RWPE1 (cell line): Measurements from ENCODE around the gene STOM.
A peak's percentile ranks its signal among the peaks of the same experiment; 100 is the strongest.

Experiments used
- CTCF ChIA-PET: fragments of 350-600 bp; sonication (Branson Sonifier 250); formaldehyde crosslinking; extraction: SDS; loops from one replicate; lab custom pipeline; 2021; lab: Yijun Ruan, JAX
- POLR2A ChIA-PET: fragments of 400-600 bp; formaldehyde crosslinking; extraction: SDS; loops from one replicate; lab custom pipeline; 2020; ENCODE audit warnings: antibody characterized with exemption; ENCODE audit not compliant: low non-redundant PET; lab: Yijun Ruan, JAX
- DNase-seq: peaks from one replicate; pipeline ENCODE4 v3.0.0; 2012; ENCODE audit warnings: low spot score
- H3K27ac ChIP-seq: fragments of 450-650 bp; 2 replicates; pipeline ENCODE4 v1.5.1; 2017
- CTCF ChIP-seq: fragments of 450-650 bp; conservative IDR thresholded peaks from 2 replicates; pipeline ENCODE4 v1.5.1; 2017; ENCODE audit warnings: low read depth, mild to moderate bottlenecking

The STOM gene

DNA sequence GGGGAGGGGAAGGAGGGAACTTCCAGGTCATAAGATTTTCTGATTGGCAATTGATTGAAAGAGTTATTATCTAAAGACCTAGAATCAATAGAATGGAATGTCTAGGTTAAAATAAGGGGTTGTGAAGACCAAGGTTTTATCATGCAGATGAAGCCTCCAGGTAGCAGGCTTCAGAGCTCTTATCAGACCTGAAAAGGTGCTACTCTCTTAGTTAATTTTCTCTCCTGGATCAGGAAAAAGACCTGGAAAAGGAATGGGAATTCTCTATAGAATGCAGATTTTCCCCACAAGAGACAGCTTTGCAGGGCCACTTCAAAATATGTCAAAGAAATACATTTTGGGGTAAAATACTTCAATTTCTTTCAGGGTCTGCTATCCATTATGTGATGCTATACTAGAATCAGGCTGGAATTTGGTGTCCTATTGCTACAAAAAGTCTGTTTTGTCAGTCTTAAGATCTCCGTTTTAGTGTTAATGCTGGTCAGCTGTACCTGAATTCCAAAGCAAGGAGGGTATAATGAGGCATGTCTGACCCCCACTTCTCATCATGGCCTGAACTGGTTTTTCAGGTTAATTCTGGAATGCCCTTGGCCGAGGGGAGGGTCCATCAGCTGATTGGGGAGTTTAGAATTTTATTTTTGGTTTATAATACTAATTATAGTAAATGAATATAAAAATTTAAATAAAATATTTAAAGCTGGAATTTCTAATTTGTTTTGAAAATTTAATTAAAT lies 16.6 kb upstream of the STOM start:
- POLR2A ChIA-PET, result no interaction called here
- CTCF ChIA-PET, result interaction anchor here (0.6 to 2.5 kb wide), 6 partner anchors 14 to 185 kb away, joined by 3 to 11 read pairs (median 6); partner anchors contain the start of gene RAB14
- no peak for TF ChIP-seq CTCF
- H3K27ac ChIP-seq, result no peak overlapping the region
- DNase-seq, result no peak

DNA sequence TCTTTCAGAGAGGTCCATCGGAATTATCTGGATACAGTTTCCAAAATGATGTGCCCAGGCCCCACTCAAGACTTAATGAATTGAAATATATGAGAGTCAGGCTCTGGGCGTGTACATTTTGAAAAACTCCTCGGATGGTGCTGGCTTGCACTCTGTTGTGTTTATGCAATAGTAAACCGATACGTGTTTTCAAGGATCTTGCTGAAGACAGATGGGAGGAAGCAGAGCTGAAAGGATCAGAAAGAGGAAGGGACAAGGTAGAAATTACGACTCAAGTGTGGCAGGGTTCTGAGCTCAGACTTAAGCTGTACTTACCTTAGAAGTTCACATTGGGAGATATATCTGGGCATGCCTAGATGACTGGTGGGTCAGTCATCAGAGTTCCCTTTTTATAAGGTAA lies 13.7 kb upstream of the STOM start:
- no peak for DNase-seq
- no peak for TF ChIP-seq CTCF
- POLR2A ChIA-PET, result no interaction called here
- CTCF ChIA-PET, result interaction anchor here (0.7 to 1.0 kb wide), 2 partner anchors 10 to 68 kb away, joined by 3 read pairs; no protein-coding TSS in a partner anchor
- H3K27ac ChIP-seq, result no peak overlapping the region

GRCh38 chr9:121380846-121381245 lies 10.8 kb upstream of the STOM start:
- ChIA-PET POLR2A (interaction anchor here (0.6 kb wide), 1 partner anchor 73 kb away, joined by 3 read pairs; no protein-coding TSS in a partner anchor), CTCF (interaction anchor here (0.5 to 1.8 kb wide), 4 partner anchors 17 to 595 kb away, joined by 3 to 5 read pairs (median 4); partner anchors contain the start of gene RAB14)
- TF ChIP-seq CTCF, result no peak
- no peak for DNase-seq
- no peak overlapping the region for H3K27ac ChIP-seq

DNA sequence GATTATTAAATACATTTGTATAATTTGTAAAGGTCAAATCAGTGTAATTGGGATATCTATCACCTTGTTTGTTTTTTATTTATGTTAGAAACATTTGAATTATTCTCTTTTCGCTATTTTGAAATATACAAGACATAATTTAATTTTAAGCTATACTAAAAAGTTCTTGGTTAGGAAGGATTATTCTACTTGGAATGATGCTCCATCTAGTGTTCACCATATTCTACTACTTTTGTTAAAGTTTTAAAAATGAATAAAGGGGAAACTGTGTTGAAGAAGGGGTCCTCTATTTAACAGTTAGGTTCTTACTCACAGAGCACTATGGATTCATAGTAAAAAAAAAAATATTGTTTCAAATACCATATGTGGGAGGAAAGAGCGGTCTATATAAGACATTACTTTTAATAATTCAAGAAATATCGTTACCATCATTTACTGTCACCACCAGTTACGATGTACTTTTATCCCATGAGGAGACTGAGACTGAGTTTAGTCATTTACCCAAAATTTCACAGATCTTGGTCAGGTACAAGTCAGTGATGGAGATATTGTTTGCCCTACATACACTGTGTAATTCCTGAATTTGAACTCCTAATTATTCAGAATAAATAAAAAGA lies 6.3 kb upstream of the STOM start:
- ChIA-PET CTCF (interaction anchor here (0.6 to 4.0 kb wide), 9 partner anchors 8 to 411 kb away, joined by 3 to 32 read pairs (median 4); no protein-coding TSS in a partner anchor), POLR2A (no interaction called here)
- H3K27ac ChIP-seq, result no peak overlapping the region
- peak; percentile 71 for TF ChIP-seq CTCF
- DNase-seq, result no peak

GRCh38 chr9:121373011-121373729 lies 3.1 kb upstream of the STOM start:
- H3K27ac ChIP-seq, result peak overlapping the region; percentile 99
- TF ChIP-seq CTCF, result no peak
- peak; percentile 83 for DNase-seq
- ChIA-PET POLR2A (no interaction called here), CTCF (interaction anchor here (0.7 to 1.1 kb wide), 2 partner anchors 14 to 53 kb away, joined by 3 to 6 read pairs; no protein-coding TSS in a partner anchor)
